Liver (tissue), 9 donors: ENCODE results near the gene THUMPD1. TPM values are rescaled to one million over a fixed set of nuclear protein-coding genes. Genes with fewer than 3 reads are reported as not detected.

Experiments
- DNase-seq: peaks from one replicate; pipeline ENCODE4 v3.0.0-alpha.2; 2017; ENCODE audit warnings: low spot score
- H3K27ac ChIP-seq, 2 donors: one replicate each; pipeline ENCODE4 v1.7.0; 2013; ENCODE audit warnings: inconsistent platforms in 2 of 2, low read length in 2 of 2, control low read depth in 1 of 2, low read depth in 1 of 2, mild to moderate bottlenecking in 1 of 2
- H3K27me3 ChIP-seq, 4 donors: one replicate each; pipeline versions ENCODE4 v1.6.1 to v1.7.0; 2013; ENCODE audit warnings: low read length in 3 of 4, inconsistent platforms in 1 of 4, mild to moderate bottlenecking in 1 of 4, moderate library complexity in 1 of 4; ENCODE audit not compliant: control insufficient read depth in 4 of 4, insufficient read depth in 4 of 4
- H3K36me3 ChIP-seq, 4 donors: one replicate each; pipeline versions ENCODE4 v1.6.1 to v1.7.0; 2013; ENCODE audit warnings: low read length in 3 of 4, mild to moderate bottlenecking in 3 of 4, low read depth in 1 of 4, moderate library complexity in 1 of 4; ENCODE audit not compliant: control insufficient read depth in 4 of 4, insufficient read depth in 3 of 4
- H3K4me1 ChIP-seq, 4 donors: one replicate each; pipeline versions ENCODE4 v1.6.1 to v1.7.0; 2013; ENCODE audit warnings: low read length in 3 of 4, mild to moderate bottlenecking in 3 of 4, moderate library complexity in 1 of 4; ENCODE audit not compliant: control insufficient read depth in 4 of 4, insufficient read depth in 4 of 4
- H3K4me3 ChIP-seq, 3 donors: one replicate each; pipeline versions ENCODE4 v1.6.1 to v1.7.0; 2013; ENCODE audit warnings: low read length in 3 of 3, control low read depth in 1 of 3, low read depth in 1 of 3, mild to moderate bottlenecking in 1 of 3
- H3K9ac ChIP-seq, 2 donors: one replicate each; pipeline ENCODE4 v1.7.0; 2013; ENCODE audit warnings: low read length in 2 of 2, mild to moderate bottlenecking in 2 of 2, moderate library complexity in 2 of 2, control low read depth in 1 of 2, low read depth in 1 of 2
- H3K9me3 ChIP-seq, 4 donors: one replicate each; pipeline versions ENCODE4 v1.6.1 to v1.7.0; 2013; ENCODE audit warnings: low read length in 3 of 4; ENCODE audit not compliant: control insufficient read depth in 4 of 4
- ATF3 ChIP-seq: IDR thresholded peaks from 2 replicates; pipeline ENCODE4 v1.6.1; 2016; ENCODE audit warnings: antibody characterized with exemption
- EGR1 ChIP-seq, 2 donors: IDR thresholded peaks; 2 replicates each; pipeline ENCODE4 v1.6.1; 2016 to 2018; ENCODE audit warnings: antibody characterized with exemption in 2 of 2, low read depth in 2 of 2
- FOXA1 ChIP-seq: IDR thresholded peaks from 2 replicates; pipeline ENCODE4 v1.6.1; 2016; ENCODE audit warnings: antibody characterized with exemption
- FOXA2 ChIP-seq: IDR thresholded peaks from 2 replicates; pipeline ENCODE4 v1.6.1; 2016; ENCODE audit warnings: antibody characterized with exemption
- GABPA ChIP-seq, 2 donors: IDR thresholded peaks in 1 of 2; conservative IDR thresholded peaks in 1 of 2; 2 replicates each; pipeline ENCODE4 v1.6.1; 2016; ENCODE audit warnings: antibody characterized with exemption in 2 of 2, mild to moderate bottlenecking in 1 of 2, moderate library complexity in 1 of 2
- HNF4A ChIP-seq, 2 donors: conservative IDR thresholded peaks; 2 replicates each; pipeline ENCODE4 v1.6.1; 2016; ENCODE audit warnings: antibody characterized with exemption in 2 of 2, mild to moderate bottlenecking in 2 of 2
- HNF4G ChIP-seq: IDR thresholded peaks from 2 replicates; pipeline ENCODE4 v1.6.1; 2016; ENCODE audit warnings: antibody characterized with exemption
- JUND ChIP-seq, 2 donors: IDR thresholded peaks; 2 replicates each; pipeline ENCODE4 v1.6.1; 2016; ENCODE audit warnings: antibody characterized with exemption in 2 of 2
- RAD21 ChIP-seq, 2 donors: IDR thresholded peaks; 2 replicates each; pipeline ENCODE4 v1.6.1; 2016; ENCODE audit warnings: antibody characterized with exemption in 2 of 2, mild to moderate bottlenecking in 2 of 2
- RXRA ChIP-seq, 2 donors: IDR thresholded peaks; 2 replicates each; pipeline ENCODE4 v1.6.1; 2017 to 2018; ENCODE audit warnings: antibody characterized with exemption in 2 of 2, mild to moderate bottlenecking in 1 of 2
- SP1 ChIP-seq: IDR thresholded peaks from 2 replicates; pipeline ENCODE4 v1.6.1; 2018; ENCODE audit warnings: antibody characterized with exemption, mild to moderate bottlenecking
- TAF1 ChIP-seq: conservative IDR thresholded peaks from 2 replicates; pipeline ENCODE4 v1.6.1; 2016; ENCODE audit warnings: antibody characterized with exemption, mild to moderate bottlenecking
- YY1 ChIP-seq: IDR thresholded peaks from 2 replicates; pipeline ENCODE4 v1.6.1; 2016; ENCODE audit warnings: antibody characterized with exemption, mild to moderate bottlenecking
- WGBS: extraction: QIAGEN DNeasy Blood & Tissue Kit; methylation state at CpG from one replicate; pipeline ENCODE4 v1.1.7; 2013; 5-methylcytosine and 5-hydroxymethylcytosine counted together
- polyA plus RNA-seq, 2 donors: library from polyadenylated mRNA; stranded (reverse) in 1 of 2; unstranded in 1 of 2; fragments of 200-250 nt in 1 of 2; fragments of >200 nt in 1 of 2; fragmentation: Nextera tagmentation in 1 of 2; extraction: Ambion mirVana in 1 of 2; gene quantifications; one replicate each; pipeline versions ENCODE4 v1.2.1 to v1.2.3, GENCODE V29; 2013 to 2015
- total RNA-seq, 2 donors: library from RNA; depleted of rRNA; stranded (reverse); fragments of >200 nt; gene quantifications; one replicate each; pipeline ENCODE4 v1.2.3, GENCODE V29; 2014
- TF ChIP-seq, protein P1 (sequence below): IDR thresholded peaks from 2 replicates; pipeline ENCODE4 v1.6.1; 2016; ENCODE audit warnings: antibody characterized with exemption, mild to moderate bottlenecking
- TF ChIP-seq, protein P2 (sequence below): IDR thresholded peaks from 2 replicates; pipeline ENCODE4 v1.6.1; 2016; ENCODE audit warnings: antibody characterized with exemption
- TF ChIP-seq, protein P3 (sequence below): IDR thresholded peaks from 2 replicates; pipeline ENCODE4 v1.6.1; 2016; ENCODE audit warnings: antibody characterized with exemption
- TF ChIP-seq, protein P4 (sequence below): fragments of 150-350 bp; IDR thresholded peaks from 2 replicates; pipeline ENCODE4 v1.5.1; 2017; ENCODE audit warnings: improper control_type of control experiment, low read depth, low read length; ENCODE audit not compliant: missing input control
- donor health status: healthy.
- donor health status: healthy.
- donor health status: healthy.
- donor health status: healthy.
- donor health status: healthy.

The THUMPD1 gene
- total and polyA plus RNA-seq, 4 donors, result 10.1 to 42.8 (median 26.8) TPM

GRCh38 chr16:20750558-20750957, 8.9 kb upstream of the THUMPD1 start:
- no peak overlapping the region for H3K9ac ChIP-seq
- no peak overlapping the region for H3K4me3 ChIP-seq
- no peak for DNase-seq
- H3K4me1 ChIP-seq, result no peaks in the 10 kb centered on the region
- no peaks in the 10 kb centered on the region for H3K27me3 ChIP-seq
- TF ChIP-seq TAF1 (no peak), FOXA1 (no peak), ATF3 (no peak), EGR1 (IDR thresholded peaks at IDR 0.05; ENCODE audit: low read depth in 2 of 2) (no peak), FOXA2 (no peak)
- TF ChIP-seq, protein P1, sequence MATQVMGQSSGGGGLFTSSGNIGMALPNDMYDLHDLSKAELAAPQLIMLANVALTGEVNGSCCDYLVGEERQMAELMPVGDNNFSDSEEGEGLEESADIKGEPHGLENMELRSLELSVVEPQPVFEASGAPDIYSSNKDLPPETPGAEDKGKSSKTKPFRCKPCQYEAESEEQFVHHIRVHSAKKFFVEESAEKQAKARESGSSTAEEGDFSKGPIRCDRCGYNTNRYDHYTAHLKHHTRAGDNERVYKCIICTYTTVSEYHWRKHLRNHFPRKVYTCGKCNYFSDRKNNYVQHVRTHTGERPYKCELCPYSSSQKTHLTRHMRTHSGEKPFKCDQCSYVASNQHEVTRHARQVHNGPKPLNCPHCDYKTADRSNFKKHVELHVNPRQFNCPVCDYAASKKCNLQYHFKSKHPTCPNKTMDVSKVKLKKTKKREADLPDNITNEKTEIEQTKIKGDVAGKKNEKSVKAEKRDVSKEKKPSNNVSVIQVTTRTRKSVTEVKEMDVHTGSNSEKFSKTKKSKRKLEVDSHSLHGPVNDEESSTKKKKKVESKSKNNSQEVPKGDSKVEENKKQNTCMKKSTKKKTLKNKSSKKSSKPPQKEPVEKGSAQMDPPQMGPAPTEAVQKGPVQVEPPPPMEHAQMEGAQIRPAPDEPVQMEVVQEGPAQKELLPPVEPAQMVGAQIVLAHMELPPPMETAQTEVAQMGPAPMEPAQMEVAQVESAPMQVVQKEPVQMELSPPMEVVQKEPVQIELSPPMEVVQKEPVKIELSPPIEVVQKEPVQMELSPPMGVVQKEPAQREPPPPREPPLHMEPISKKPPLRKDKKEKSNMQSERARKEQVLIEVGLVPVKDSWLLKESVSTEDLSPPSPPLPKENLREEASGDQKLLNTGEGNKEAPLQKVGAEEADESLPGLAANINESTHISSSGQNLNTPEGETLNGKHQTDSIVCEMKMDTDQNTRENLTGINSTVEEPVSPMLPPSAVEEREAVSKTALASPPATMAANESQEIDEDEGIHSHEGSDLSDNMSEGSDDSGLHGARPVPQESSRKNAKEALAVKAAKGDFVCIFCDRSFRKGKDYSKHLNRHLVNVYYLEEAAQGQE, result no peak
- H3K27ac ChIP-seq, result no peak overlapping the region
- no peaks in the 10 kb centered on the region for H3K9me3 ChIP-seq
- WGBS, result 82% methylated on average over 1 of the region's 1 CpG
- no peaks in the 10 kb centered on the region for H3K36me3 ChIP-seq

DNA sequence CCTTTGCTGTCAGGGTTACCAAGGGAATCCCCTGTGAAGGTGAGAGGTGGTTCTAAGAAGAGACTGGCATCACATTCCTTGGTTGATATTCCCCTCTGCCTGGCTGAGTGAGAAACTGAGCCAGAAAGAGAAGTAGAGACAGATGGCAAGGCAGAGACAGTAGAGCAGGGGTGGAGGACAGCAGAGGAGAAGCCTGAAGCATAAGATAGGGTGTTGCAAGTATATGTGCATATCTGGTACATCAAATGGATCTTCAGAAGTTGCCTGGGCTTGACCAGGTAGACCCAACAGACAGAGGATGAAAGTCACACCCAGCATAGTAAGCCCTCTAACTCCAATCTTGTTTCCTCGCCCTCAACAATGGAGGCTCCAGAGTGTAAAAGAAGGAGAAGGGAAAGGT, 7.9 kb upstream of the THUMPD1 start:
- 100% methylated on average over 1 of the region's 1 CpG for WGBS
- no peak overlapping the region for H3K27ac ChIP-seq
- H3K4me3 ChIP-seq, result no peak overlapping the region
- no peak overlapping the region for H3K9ac ChIP-seq
- DNase-seq, result no peak
- H3K4me1 ChIP-seq, result no peaks in the 10 kb centered on the region
- H3K36me3 ChIP-seq, result no peaks in the 10 kb centered on the region
- no peaks in the 10 kb centered on the region for H3K27me3 ChIP-seq
- TF ChIP-seq, protein P2, sequence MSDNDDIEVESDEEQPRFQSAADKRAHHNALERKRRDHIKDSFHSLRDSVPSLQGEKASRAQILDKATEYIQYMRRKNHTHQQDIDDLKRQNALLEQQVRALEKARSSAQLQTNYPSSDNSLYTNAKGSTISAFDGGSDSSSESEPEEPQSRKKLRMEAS, result no peak
- TF ChIP-seq, protein P3, sequence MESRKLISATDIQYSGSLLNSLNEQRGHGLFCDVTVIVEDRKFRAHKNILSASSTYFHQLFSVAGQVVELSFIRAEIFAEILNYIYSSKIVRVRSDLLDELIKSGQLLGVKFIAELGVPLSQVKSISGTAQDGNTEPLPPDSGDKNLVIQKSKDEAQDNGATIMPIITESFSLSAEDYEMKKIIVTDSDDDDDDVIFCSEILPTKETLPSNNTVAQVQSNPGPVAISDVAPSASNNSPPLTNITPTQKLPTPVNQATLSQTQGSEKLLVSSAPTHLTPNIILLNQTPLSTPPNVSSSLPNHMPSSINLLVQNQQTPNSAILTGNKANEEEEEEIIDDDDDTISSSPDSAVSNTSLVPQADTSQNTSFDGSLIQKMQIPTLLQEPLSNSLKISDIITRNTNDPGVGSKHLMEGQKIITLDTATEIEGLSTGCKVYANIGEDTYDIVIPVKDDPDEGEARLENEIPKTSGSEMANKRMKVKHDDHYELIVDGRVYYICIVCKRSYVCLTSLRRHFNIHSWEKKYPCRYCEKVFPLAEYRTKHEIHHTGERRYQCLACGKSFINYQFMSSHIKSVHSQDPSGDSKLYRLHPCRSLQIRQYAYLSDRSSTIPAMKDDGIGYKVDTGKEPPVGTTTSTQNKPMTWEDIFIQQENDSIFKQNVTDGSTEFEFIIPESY, result no peak
- TF ChIP-seq, protein P4, sequence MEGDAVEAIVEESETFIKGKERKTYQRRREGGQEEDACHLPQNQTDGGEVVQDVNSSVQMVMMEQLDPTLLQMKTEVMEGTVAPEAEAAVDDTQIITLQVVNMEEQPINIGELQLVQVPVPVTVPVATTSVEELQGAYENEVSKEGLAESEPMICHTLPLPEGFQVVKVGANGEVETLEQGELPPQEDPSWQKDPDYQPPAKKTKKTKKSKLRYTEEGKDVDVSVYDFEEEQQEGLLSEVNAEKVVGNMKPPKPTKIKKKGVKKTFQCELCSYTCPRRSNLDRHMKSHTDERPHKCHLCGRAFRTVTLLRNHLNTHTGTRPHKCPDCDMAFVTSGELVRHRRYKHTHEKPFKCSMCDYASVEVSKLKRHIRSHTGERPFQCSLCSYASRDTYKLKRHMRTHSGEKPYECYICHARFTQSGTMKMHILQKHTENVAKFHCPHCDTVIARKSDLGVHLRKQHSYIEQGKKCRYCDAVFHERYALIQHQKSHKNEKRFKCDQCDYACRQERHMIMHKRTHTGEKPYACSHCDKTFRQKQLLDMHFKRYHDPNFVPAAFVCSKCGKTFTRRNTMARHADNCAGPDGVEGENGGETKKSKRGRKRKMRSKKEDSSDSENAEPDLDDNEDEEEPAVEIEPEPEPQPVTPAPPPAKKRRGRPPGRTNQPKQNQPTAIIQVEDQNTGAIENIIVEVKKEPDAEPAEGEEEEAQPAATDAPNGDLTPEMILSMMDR, result no peak
- TF ChIP-seq GABPA (IDR thresholded peaks at IDR 0.05 in 1 of 2, conservative IDR thresholded peaks at IDR 0.05 in 1 of 2) (no peak), EGR1 (IDR thresholded peaks at IDR 0.05; ENCODE audit: low read depth in 2 of 2) (no peak), ATF3 (no peak), SP1 (no peak), HNF4G (no peak), FOXA2 (no peak), JUND (IDR thresholded peaks at IDR 0.05) (no peak), RXRA (IDR thresholded peaks at IDR 0.05) (no peak), YY1 (no peak), RAD21 (IDR thresholded peaks at IDR 0.05) (no peak), TAF1 (no peak), HNF4A (conservative IDR thresholded peaks at IDR 0.05) (no peak)
- TF ChIP-seq, protein P1, result no peak
- no peaks in the 10 kb centered on the region for H3K9me3 ChIP-seq
